Measurements from ENCODE around the gene GATA2.

DNA sequence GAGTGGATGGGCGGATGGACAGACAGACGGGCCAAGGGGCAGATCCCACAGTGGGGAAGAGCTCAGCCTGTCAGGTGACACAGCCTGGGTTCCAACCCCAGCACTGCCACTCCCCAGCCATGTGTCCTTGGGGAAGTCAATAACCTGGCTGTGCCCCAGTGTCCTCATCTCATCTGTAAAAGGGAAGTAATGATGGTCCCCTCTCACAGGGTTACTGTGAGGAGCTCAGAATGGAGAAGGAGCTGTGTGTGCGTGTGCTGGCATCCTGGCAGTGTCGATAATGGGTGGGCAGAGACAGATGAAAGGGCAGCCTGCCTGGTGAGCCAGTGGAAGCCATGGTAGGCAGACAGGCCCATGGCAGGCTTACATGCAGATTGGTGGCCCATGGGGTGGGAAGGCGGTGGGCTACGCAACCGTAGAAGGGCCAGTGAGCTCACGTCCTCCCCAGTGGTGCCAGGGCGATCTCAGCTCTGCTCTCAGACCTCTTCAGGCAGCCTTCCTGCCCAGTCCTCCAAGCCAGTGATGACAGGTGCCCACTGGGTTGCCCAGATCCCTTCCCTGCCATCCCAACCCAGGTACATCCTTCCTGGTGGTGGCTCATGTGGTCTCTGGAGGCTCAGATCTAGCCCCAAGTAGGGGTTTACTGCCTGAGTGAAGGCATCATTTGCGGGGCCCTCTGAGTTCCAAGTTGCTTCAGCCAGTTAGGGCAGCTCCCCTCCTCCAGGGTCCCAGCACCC lies 24.0 kb downstream of the GATA2 start:
- TF ChIP-seq YY1 (IDR thresholded peaks at IDR 0.05; ENCODE audit: insufficient read depth, insufficient read length) (no peak), ZNF274 (IDR thresholded peaks at IDR 0.05; ENCODE audit: low read depth, low read length) (no peak)
